ENCODE results near the gene HMCN2. TPM values are rescaled to one million over a fixed set of nuclear protein-coding genes. Genes with fewer than 3 reads are reported as not detected.

Gene HMCN2
- total and polyA plus RNA-seq, 8 donors: 1.1 to 21.1 (median 5.0) TPM

GRCh38 chr9:130394320-130394719 lies 128.8 kb downstream of the HMCN2 start:
- Histone ChIP-seq H3K27me3 (peaks cover 0 to 22% (median 0%) of the 10 kb centered on the region in 3 donors), H3K36me3 (peaks cover 0 to 11% (median 0%) of the 10 kb centered on the region in 4 donors), H3K4me3 (no peak overlapping the region), H3K4me1 (no peaks in the 10 kb centered on the region), H3K27ac (no peak overlapping the region), H3K9me3 (no peaks in the 10 kb centered on the region)
- DNase-seq: no peak
- TF ChIP-seq POLR2AphosphoS5 (IDR thresholded peaks at IDR 0.05) (no peak), EP300 (IDR thresholded peaks at IDR 0.05) (no peak), POLR2A (IDR thresholded peaks at IDR 0.05) (no peak)
- TF ChIP-seq, protein P1, sequence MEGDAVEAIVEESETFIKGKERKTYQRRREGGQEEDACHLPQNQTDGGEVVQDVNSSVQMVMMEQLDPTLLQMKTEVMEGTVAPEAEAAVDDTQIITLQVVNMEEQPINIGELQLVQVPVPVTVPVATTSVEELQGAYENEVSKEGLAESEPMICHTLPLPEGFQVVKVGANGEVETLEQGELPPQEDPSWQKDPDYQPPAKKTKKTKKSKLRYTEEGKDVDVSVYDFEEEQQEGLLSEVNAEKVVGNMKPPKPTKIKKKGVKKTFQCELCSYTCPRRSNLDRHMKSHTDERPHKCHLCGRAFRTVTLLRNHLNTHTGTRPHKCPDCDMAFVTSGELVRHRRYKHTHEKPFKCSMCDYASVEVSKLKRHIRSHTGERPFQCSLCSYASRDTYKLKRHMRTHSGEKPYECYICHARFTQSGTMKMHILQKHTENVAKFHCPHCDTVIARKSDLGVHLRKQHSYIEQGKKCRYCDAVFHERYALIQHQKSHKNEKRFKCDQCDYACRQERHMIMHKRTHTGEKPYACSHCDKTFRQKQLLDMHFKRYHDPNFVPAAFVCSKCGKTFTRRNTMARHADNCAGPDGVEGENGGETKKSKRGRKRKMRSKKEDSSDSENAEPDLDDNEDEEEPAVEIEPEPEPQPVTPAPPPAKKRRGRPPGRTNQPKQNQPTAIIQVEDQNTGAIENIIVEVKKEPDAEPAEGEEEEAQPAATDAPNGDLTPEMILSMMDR (IDR thresholded peaks at IDR 0.05): no peak
- intact Hi-C loops (cut with DNase I; ENCODE audit: low total_unique reads): no loop called here
- WGBS, 5 donors: 84 to 94% (median 87%) methylated on average over 11 of the region's 11 CpGs

DNA sequence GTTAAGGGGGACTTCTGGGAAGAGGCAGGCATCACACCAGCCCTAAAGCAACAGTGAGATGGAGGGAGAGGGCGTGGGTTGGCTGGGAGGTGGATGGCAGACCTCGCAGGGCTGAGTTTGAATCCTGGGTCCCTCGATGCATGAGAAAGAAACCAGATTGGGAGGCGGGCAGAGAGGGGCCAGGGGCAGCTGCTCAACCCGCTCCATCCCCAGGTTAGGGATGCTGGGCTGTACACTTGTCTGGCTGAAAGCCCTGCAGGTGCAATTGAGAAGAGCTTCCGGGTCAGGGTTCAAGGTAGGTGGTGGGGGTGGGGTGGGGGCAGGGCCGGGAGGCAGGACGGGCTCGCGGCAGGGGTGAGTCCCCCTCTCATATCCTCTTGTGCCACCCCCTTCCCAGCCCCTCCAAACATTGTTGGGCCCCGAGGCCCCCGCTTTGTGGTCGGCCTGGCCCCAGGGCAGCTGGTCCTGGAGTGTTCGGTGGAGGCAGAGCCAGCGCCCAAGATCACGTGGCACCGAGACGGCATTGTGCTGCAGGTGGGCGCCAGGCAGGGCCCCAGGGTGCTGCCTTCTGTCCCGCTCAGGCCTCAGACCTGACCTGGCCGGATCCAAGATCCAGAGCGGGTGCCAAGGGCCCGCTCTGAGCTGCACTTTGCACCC lies 129.4 kb downstream of the HMCN2 start:
- WGBS, 5 donors: 83 to 91% (median 89%) methylated on average over 14 to 23 of the region's 23 CpGs
- no peaks in the 10 kb centered on the region for H3K4me1 ChIP-seq
- no peak for TF ChIP-seq POLR2A (IDR thresholded peaks at IDR 0.05)
- H3K27me3 ChIP-seq: peaks cover 0 to 24% (median 0%) of the 10 kb centered on the region in 3 donors
- no peaks in the 10 kb centered on the region for H3K9me3 ChIP-seq
- no peak for DNase-seq
- peaks cover 0 to 11% (median 0%) of the 10 kb centered on the region in 4 donors for H3K36me3 ChIP-seq
- intact Hi-C loops (cut with DNase I; ENCODE audit: low total_unique reads): no loop called here
- H3K4me3 ChIP-seq: no peak overlapping the region
- H3K27ac ChIP-seq: no peak overlapping the region

DNA sequence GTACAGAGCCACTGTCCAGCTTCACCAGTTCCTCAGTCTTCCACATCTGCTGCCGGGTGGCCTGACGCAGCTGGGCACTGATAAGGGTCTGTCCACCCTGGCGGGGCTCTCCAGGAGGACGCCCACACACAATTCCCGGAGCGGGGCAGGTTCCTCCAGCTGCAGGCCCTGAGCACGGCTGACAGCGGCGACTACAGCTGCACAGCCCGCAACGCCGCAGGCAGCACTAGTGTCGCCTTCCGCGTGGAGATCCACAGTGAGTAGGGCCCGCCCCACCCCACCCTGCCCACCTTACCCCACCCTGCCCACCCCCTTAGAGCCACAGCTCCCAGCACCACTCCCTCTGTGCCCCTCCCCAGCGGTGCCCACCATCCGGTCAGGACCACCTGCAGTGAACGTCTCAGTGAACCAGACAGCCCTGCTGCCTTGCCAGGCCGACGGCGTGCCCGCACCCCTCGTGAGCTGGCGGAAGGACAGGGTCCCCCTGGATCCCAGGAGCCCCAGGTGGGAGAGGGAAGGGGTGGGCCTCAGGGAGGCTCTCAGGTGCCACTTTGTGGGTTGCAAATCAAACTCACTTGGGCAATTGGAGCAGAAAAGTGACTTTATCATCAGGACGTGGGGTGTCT lies 130.4 kb downstream of the HMCN2 start:
- H3K4me1 ChIP-seq: no peaks in the 10 kb centered on the region
- no peaks in the 10 kb centered on the region for H3K9me3 ChIP-seq
- peaks cover 0 to 22% (median 0%) of the 10 kb centered on the region in 3 donors for H3K27me3 ChIP-seq
- WGBS, 5 donors: 88 to 92% (median 90%) methylated on average over 12 to 26 of the region's 26 CpGs
- no peak overlapping the region for H3K27ac ChIP-seq
- TF ChIP-seq EP300 (IDR thresholded peaks at IDR 0.05): no peak
- TF ChIP-seq, protein P1 (IDR thresholded peaks at IDR 0.05): no peak
- TF ChIP-seq POLR2A (IDR thresholded peaks at IDR 0.05): no peak
- TF ChIP-seq POLR2AphosphoS5 (IDR thresholded peaks at IDR 0.05): no peak
- no peak for DNase-seq
- peaks cover 0 to 10% (median 0%) of the 10 kb centered on the region in 4 donors for H3K36me3 ChIP-seq
- H3K4me3 ChIP-seq: no peak overlapping the region
- intact Hi-C loops (cut with DNase I; ENCODE audit: low total_unique reads): no loop called here

DNA sequence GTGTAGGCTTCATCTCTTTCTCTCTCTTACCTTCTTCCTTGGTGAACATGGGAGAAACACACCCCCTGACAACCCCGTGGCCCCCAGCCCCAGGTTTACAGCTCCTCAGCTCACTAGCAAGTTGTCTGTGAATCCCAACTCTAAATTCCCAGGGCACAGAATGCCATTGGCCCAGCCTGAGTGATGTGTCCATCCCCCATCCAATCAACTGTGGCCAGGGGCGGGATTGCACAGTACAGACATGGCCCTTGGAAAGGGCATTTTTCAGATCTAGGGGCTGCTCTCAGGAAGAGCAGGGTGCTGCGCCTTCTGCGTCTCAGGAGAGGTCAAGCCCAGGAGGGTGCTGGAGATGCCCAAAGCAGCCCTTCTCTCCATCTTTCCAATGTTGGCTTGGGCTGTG lies 131.0 kb downstream of the HMCN2 start:
- DNase-seq: no peak
- Histone ChIP-seq H3K36me3 (peaks cover 0 to 3% (median 0%) of the 10 kb centered on the region in 4 donors), H3K27ac (no peak overlapping the region), H3K9me3 (no peaks in the 10 kb centered on the region), H3K27me3 (peaks cover 0 to 15% (median 0%) of the 10 kb centered on the region in 3 donors), H3K4me1 (no peaks in the 10 kb centered on the region), H3K4me3 (no peak overlapping the region)
- intact Hi-C loops (cut with DNase I; ENCODE audit: low total_unique reads): no loop called here
- 89 to 95% (median 93%) methylated on average over 3 to 4 of the region's 4 CpGs for WGBS, 5 donors
- TF ChIP-seq EP300 (IDR thresholded peaks at IDR 0.05) (no peak), POLR2AphosphoS5 (IDR thresholded peaks at IDR 0.05) (no peak), POLR2A (IDR thresholded peaks at IDR 0.05) (no peak)
- TF ChIP-seq, protein P1 (IDR thresholded peaks at IDR 0.05): no peak

Data from stomach (tissue), 9 donors.